Endothelial cell of umbilical vein (primary cell): ENCODE results near the gene ATP5ME. TPM values are rescaled to one million over a fixed set of nuclear protein-coding genes. Genes with fewer than 3 reads are reported as not detected.

Experiments
- BruUV-seq: library from RNA; stranded (reverse); fragments of 400-500 nt; replicated peaks from 2 replicates; lab custom pipeline; 2021; lab: Mats Ljungman, UMichigan
- CTCF ChIA-PET: fragments of 300-600, 350-600 bp; sonication (Branson Sonifier 250); formaldehyde crosslinking; loops from one replicate; lab custom pipeline; 2021; ENCODE audit warnings: antibody characterized with exemption, inconsistent platforms; lab: Charles Lee
- POLR2A ChIA-PET: fragments of 300-600, 350-600 bp; sonication (Branson Sonifier 250); formaldehyde crosslinking; loops from one replicate; lab custom pipeline; 2021; ENCODE audit warnings: antibody characterized with exemption, inconsistent platforms; lab: Charles Lee
- DNase-seq: peaks from one replicate; pipeline ENCODE4 v3.0.0-alpha.2; 2011; ENCODE audit warnings: low read depth, low spot score
- FAIRE-seq: peaks from 2 replicates; lab custom pipeline; 2011; peaks lifted over from hg19 to GRCh38; lab: Jason Lieb, UNC
- H2AFZ ChIP-seq: 2 replicates; pipeline ENCODE4 v1.6.0; 2012; ENCODE audit warnings: low read depth, low read length, control low read depth, inconsistent platforms
- H3K27ac ChIP-seq: 2 replicates; pipeline ENCODE4 v1.5.1; 2011; ENCODE audit warnings: low read depth, mild to moderate bottlenecking, control low read depth, low read length, moderate library complexity; ENCODE audit not compliant: insufficient read depth
- H3K27me3 ChIP-seq, 2 experiments: 2 replicates each; pipeline versions ENCODE4 v1.6.0 to v1.6.1; 2011; ENCODE audit warnings: low read length in 2 of 2, mixed read lengths in 1 of 2; ENCODE audit not compliant: control insufficient read depth in 2 of 2, insufficient read depth in 2 of 2
- H3K36me3 ChIP-seq, 2 experiments: 2 replicates in 1 of 2; 3 replicates in 1 of 2; pipeline ENCODE4 v1.5.1; 2011; ENCODE audit warnings: low read length in 2 of 2, mild to moderate bottlenecking in 1 of 2, moderate library complexity in 1 of 2; ENCODE audit not compliant: control insufficient read depth in 2 of 2, insufficient read depth in 2 of 2; ENCODE audit errors: extremely low read depth in 1 of 2
- H3K4me1 ChIP-seq: 3 replicates; pipeline ENCODE4 v1.5.1; 2011; ENCODE audit warnings: mild to moderate bottlenecking, low read length; ENCODE audit not compliant: control insufficient read depth, insufficient read depth; ENCODE audit errors: extremely low read depth
- H3K4me2 ChIP-seq: 2 replicates; pipeline ENCODE4 v1.6.1; 2011; ENCODE audit warnings: low read length, control low read depth, mixed read lengths; ENCODE audit not compliant: insufficient read depth
- H3K4me3 ChIP-seq, 3 experiments: fragments of 200-600 bp in 1 of 3; sonication (generic), shearing (Covaris generic) in 1 of 3; replicated peaks in 1 of 3; 2 replicates each; pipeline ENCODE4 v1.5.1; 2011 to 2016; ENCODE audit warnings: control low read depth in 3 of 3, low read length in 3 of 3, mild to moderate bottlenecking in 2 of 3, inconsistent platforms in 1 of 3, low read depth in 1 of 3, moderate library complexity in 1 of 3; ENCODE audit not compliant: insufficient read depth in 1 of 3
- H3K79me2 ChIP-seq: 2 replicates; pipeline ENCODE4 v1.6.0; 2012; ENCODE audit warnings: low read length, inconsistent platforms; ENCODE audit not compliant: control insufficient read depth, insufficient read depth
- H3K9ac ChIP-seq: replicated peaks from 2 replicates; pipeline ENCODE3; 2011; ENCODE audit warnings: low read length, control low read depth; ENCODE audit not compliant: insufficient read depth; ENCODE audit errors: extremely low read depth
- H3K9me1 ChIP-seq: replicated peaks from 3 replicates; pipeline ENCODE4 v1.6.0; 2011; ENCODE audit warnings: mild to moderate bottlenecking, low read length; ENCODE audit not compliant: control insufficient read depth, insufficient read depth; ENCODE audit errors: extremely low read depth
- H3K9me3 ChIP-seq: replicated peaks from 2 replicates; pipeline ENCODE4 v1.5.1; 2012; ENCODE audit warnings: low read length, inconsistent platforms; ENCODE audit not compliant: control insufficient read depth, insufficient read depth
- H4K20me1 ChIP-seq: replicated peaks from 2 replicates; pipeline ENCODE3; 2011; ENCODE audit warnings: mild to moderate bottlenecking, low read length; ENCODE audit not compliant: control insufficient read depth, insufficient read depth; ENCODE audit errors: extremely low read depth
- EZH2 ChIP-seq: IDR thresholded peaks from 2 replicates; pipeline ENCODE4 v1.6.1; 2012; ENCODE audit warnings: borderline replicate concordance, low read depth, mild to moderate bottlenecking, moderate library complexity, low read length, inconsistent platforms; ENCODE audit not compliant: severe bottlenecking
- FOS ChIP-seq: IDR thresholded peaks from 2 replicates; pipeline ENCODE4 v1.6.1; 2011; ENCODE audit warnings: mild to moderate bottlenecking, low read length, moderate library complexity, borderline replicate concordance; ENCODE audit not compliant: insufficient read depth
- GATA2 ChIP-seq: IDR thresholded peaks from 2 replicates; pipeline ENCODE4 v1.7.0; 2011; ENCODE audit warnings: low read depth, mild to moderate bottlenecking, moderate library complexity, mixed read lengths, low read length; ENCODE audit not compliant: insufficient read length, insufficient read depth
- JUN ChIP-seq: IDR thresholded peaks from 2 replicates; pipeline ENCODE4 v1.6.1; 2011; ENCODE audit warnings: borderline replicate concordance, low read depth; ENCODE audit not compliant: insufficient read length, insufficient read depth
- MYC ChIP-seq: IDR thresholded peaks from one replicate; pipeline ENCODE4 v1.6.1; 2011; ENCODE audit warnings: mild to moderate bottlenecking, low read depth, low read length
- POLR2A ChIP-seq: IDR thresholded peaks from 2 replicates; pipeline ENCODE4 v1.6.1; 2012; ENCODE audit warnings: low read depth, mild to moderate bottlenecking, control low read depth, low read length
- POLR2AphosphoS5 ChIP-seq: IDR thresholded peaks from 2 replicates; pipeline ENCODE4 v1.6.1; 2012; ENCODE audit warnings: low read depth, mild to moderate bottlenecking, control low read depth, low read length, moderate library complexity; ENCODE audit not compliant: insufficient read depth
- dilution Hi-C: fragments of 300-500 bp; cut with MboI; formaldehyde crosslinking; loops from one replicate; pipeline ENCODE4 v1.15.0; 2019; ENCODE audit warnings: low sequenced_read_pairs; ENCODE audit not compliant: extremely low pct_ligation_motif_present
- intact Hi-C: fragments of 100-400 bp; cut with micrococcal nuclease; formaldehyde crosslinking; loops from one replicate; pipeline ENCODE4 v1.10.0; 2022
- polyA plus RNA-seq, 4 experiments: library from polyadenylated mRNA; depleted of rRNA in 3 of 4; stranded (reverse) in 3 of 4; unstranded in 1 of 4; fragments of >200 nt; gene quantifications; 2 replicates each; pipeline versions ENCODE4 v1.2.1 to v1.2.3, GENCODE V29; 2011 to 2012; ENCODE audit warnings: missing spikeins in 1 of 4
- total RNA-seq: library from RNA; stranded (reverse); gene quantifications from 2 replicates; pipeline ENCODE4 v1.2.3, GENCODE V29; 2021
- TF ChIP-seq, protein P1 (sequence below): IDR thresholded peaks from 2 replicates; pipeline ENCODE4 v1.6.1; 2011; ENCODE audit not compliant: insufficient read depth, insufficient read length
- TF ChIP-seq, protein P2 (sequence below), 2 donors: IDR thresholded peaks; 1 replicate in 1 of 2; 2 replicates in 1 of 2; pipeline ENCODE4 v1.5.1; 2011; ENCODE audit warnings: low read length in 2 of 2, mild to moderate bottlenecking in 2 of 2, moderate library complexity in 2 of 2, control low read depth in 1 of 2, inconsistent platforms in 1 of 2, low read depth in 1 of 2; ENCODE audit not compliant: insufficient read depth in 1 of 2; ENCODE audit errors: extremely low read depth in 1 of 2

The ATP5ME gene
- total and polyA plus RNA-seq, 2 donors (not counting 3 experiments of a cell fraction or from before 2014, with no cell fraction given): 303 to 304 TPM

DNA sequence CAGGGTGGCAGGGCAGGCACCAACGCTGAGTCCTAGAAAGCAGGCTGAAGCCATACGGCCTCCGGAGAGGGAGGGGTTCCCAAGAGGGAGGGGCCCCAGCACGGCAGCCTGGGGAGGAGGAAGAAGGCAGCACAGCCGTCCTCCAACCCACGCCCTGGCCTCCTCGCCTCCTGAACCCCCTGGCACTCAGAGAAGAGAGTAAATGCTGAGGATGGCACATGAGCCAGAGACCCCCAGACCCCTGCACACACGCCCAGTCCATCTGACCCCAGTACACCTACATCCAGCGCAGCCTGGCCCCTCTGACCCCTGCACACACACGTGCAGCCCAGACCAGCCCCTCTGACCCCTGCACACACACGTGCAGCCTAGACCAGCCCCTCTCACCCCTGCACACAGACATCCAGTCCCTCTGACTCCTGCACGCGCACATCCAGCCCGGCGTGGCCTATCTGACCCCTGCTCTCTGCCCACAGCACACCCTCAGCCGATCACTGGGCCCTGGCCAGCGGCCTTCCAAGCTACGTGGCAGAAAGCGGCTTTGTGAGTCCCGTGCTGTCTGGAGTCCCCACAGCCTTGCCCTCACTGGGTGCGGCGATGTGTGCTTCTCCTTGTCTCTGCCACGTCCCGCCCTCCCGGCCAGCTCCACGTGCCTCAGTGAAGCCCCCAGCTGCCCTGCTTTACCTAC is 18.5 kb downstream of the ATP5ME start:
- H3K36me3 ChIP-seq: no peaks in the 10 kb centered on the region
- no peak overlapping the region for H3K27ac ChIP-seq
- H3K9me1 ChIP-seq: no peaks in the 10 kb centered on the region
- dilution Hi-C loops: no loop called here
- ChIA-PET CTCF (no interaction called here), POLR2A (no interaction called here)
- no peaks in the 10 kb centered on the region for H3K4me1 ChIP-seq
- DNase-seq (no peak), FAIRE-seq (no peak)
- H3K9ac ChIP-seq: no peak overlapping the region
- no peaks in the 10 kb centered on the region for H3K79me2 ChIP-seq
- BruUV-seq: no TSS peak
- no peaks in the 10 kb centered on the region for H4K20me1 ChIP-seq
- intact Hi-C loops: no loop called here
- no peaks in the 10 kb centered on the region for H3K27me3 ChIP-seq
- no peak overlapping the region for H3K4me2 ChIP-seq
- no peak overlapping the region for H3K4me3 ChIP-seq
- TF ChIP-seq EZH2: no peak
- no peak for TF ChIP-seq FOS
- TF ChIP-seq, protein P1, sequence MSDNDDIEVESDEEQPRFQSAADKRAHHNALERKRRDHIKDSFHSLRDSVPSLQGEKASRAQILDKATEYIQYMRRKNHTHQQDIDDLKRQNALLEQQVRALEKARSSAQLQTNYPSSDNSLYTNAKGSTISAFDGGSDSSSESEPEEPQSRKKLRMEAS: no peak
- TF ChIP-seq MYC: no peak
- no peak for TF ChIP-seq GATA2
- TF ChIP-seq POLR2A: no peak
- no peak for TF ChIP-seq POLR2AphosphoS5
- TF ChIP-seq JUN: no peak
- TF ChIP-seq, protein P2, sequence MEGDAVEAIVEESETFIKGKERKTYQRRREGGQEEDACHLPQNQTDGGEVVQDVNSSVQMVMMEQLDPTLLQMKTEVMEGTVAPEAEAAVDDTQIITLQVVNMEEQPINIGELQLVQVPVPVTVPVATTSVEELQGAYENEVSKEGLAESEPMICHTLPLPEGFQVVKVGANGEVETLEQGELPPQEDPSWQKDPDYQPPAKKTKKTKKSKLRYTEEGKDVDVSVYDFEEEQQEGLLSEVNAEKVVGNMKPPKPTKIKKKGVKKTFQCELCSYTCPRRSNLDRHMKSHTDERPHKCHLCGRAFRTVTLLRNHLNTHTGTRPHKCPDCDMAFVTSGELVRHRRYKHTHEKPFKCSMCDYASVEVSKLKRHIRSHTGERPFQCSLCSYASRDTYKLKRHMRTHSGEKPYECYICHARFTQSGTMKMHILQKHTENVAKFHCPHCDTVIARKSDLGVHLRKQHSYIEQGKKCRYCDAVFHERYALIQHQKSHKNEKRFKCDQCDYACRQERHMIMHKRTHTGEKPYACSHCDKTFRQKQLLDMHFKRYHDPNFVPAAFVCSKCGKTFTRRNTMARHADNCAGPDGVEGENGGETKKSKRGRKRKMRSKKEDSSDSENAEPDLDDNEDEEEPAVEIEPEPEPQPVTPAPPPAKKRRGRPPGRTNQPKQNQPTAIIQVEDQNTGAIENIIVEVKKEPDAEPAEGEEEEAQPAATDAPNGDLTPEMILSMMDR (IDR thresholded peaks at IDR 0.05; ENCODE audit: extremely low read depth in 1 of 2, insufficient read depth in 1 of 2, low read depth in 1 of 2, low read length in 2 of 2): no peak
- no peak overlapping the region for H2AFZ ChIP-seq
- H3K9me3 ChIP-seq: no peaks in the 10 kb centered on the region
